Endothelial cell of umbilical vein (primary cell): ENCODE results near the gene TBC1D19.

Source experiments
- FOS ChIP-seq: IDR thresholded peaks from 2 replicates; pipeline ENCODE4 v1.6.1; 2011; ENCODE audit warnings: mild to moderate bottlenecking, low read length, moderate library complexity, borderline replicate concordance; ENCODE audit not compliant: insufficient read depth
- POLR2AphosphoS5 ChIP-seq: IDR thresholded peaks from 2 replicates; pipeline ENCODE4 v1.6.1; 2012; ENCODE audit warnings: low read depth, mild to moderate bottlenecking, control low read depth, low read length, moderate library complexity; ENCODE audit not compliant: insufficient read depth
- TF ChIP-seq, protein P1 (sequence below), 2 donors: IDR thresholded peaks; 1 replicate in 1 of 2; 2 replicates in 1 of 2; pipeline ENCODE4 v1.5.1; 2011; ENCODE audit warnings: low read length in 2 of 2, mild to moderate bottlenecking in 2 of 2, moderate library complexity in 2 of 2, control low read depth in 1 of 2, inconsistent platforms in 1 of 2, low read depth in 1 of 2; ENCODE audit not compliant: insufficient read depth in 1 of 2; ENCODE audit errors: extremely low read depth in 1 of 2

GRCh38 chr4:26687728-26688127 lies 103.8 kb downstream of the TBC1D19 start:
- TF ChIP-seq, protein P1, sequence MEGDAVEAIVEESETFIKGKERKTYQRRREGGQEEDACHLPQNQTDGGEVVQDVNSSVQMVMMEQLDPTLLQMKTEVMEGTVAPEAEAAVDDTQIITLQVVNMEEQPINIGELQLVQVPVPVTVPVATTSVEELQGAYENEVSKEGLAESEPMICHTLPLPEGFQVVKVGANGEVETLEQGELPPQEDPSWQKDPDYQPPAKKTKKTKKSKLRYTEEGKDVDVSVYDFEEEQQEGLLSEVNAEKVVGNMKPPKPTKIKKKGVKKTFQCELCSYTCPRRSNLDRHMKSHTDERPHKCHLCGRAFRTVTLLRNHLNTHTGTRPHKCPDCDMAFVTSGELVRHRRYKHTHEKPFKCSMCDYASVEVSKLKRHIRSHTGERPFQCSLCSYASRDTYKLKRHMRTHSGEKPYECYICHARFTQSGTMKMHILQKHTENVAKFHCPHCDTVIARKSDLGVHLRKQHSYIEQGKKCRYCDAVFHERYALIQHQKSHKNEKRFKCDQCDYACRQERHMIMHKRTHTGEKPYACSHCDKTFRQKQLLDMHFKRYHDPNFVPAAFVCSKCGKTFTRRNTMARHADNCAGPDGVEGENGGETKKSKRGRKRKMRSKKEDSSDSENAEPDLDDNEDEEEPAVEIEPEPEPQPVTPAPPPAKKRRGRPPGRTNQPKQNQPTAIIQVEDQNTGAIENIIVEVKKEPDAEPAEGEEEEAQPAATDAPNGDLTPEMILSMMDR (IDR thresholded peaks at IDR 0.05; ENCODE audit: extremely low read depth in 1 of 2, insufficient read depth in 1 of 2, low read depth in 1 of 2, low read length in 2 of 2): no peak
- no peak for TF ChIP-seq FOS
- no peak for TF ChIP-seq POLR2AphosphoS5
